ENCODE data around the gene DTNA. TPM values are rescaled to one million over a fixed set of nuclear protein-coding genes. Genes with fewer than 3 reads are reported as not detected.
"Not testable (repeated sequence)": the region's sequence is repeated elsewhere in the genome, so short reads cannot be mapped to it uniquely, and the experiment has no call there.

Gene DTNA
- total and polyA plus RNA-seq, 3 experiments from 2014 or later = not detected

DNA sequence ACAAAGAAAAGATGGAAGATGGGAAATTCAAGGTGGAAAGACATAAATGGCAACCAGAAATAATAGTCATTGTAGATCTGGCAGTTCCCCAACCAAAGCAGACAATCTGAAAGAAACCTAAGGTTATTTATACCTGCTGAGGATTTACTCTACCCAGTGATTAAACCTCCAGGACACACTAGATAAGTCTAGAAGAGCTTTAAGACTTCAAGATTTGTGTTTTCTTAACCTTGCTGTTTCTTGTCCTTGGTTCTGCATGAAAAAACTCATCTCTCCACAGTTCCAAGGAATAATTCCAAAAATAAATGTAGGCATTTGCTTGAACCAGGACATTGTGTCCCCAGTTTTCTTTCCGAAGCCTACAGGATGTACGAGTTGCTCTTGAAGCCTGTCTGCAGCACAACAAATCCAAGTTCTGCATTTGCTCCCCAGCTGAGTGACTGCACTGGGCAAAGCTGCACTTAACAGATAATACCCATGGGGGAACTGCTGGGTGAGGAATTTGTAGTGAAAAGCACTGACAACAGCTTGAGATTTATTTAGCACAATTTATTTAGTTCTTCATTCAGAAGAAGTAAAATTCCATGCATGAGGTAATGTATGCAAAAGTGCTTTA is 19.8 kb downstream of the DTNA start:
- no peaks in the 10 kb centered on the region for H3K36me3 Mint-ChIP-seq
- CTCF ChIA-PET = no interaction called here
- no peaks in the 10 kb centered on the region for H3K9me3 ChIP-seq (ENCODE audit: low read length)

GRCh38 chr18:34730774-34731173 is 20.7 kb downstream of the DTNA start:
- ChIA-PET POLR2A (no interaction called here), CTCF (no interaction called here)
- Histone ChIP-seq H3K27me3 (ENCODE audit: insufficient read depth, low read length, poor library complexity, severe bottlenecking) (no peaks in the 10 kb centered on the region), H3K36me3 (ENCODE audit: insufficient read depth, low read length) (no peaks in the 10 kb centered on the region), H3K27ac (ENCODE audit: low read depth, low read length) (no peak overlapping the region), H3K9me3 (ENCODE audit: low read length) (no peaks in the 10 kb centered on the region), H3K4me3 (ENCODE audit: low read length) (no peak overlapping the region), H3K4me1 (ENCODE audit: insufficient read depth, low read length) (no peaks in the 10 kb centered on the region)
- H3K27ac Mint-ChIP-seq = no peak overlapping the region
- DNase-seq = no peak
- no peaks in the 10 kb centered on the region for H3K36me3 Mint-ChIP-seq
- no peaks in the 10 kb centered on the region for H3K4me1 Mint-ChIP-seq
- peaks cover 0 to 3% of the 10 kb centered on the region in 2 donors for H3K27me3 Mint-ChIP-seq
- H3K9me3 Mint-ChIP-seq = peaks cover 0 to 2% (median 0%) of the 10 kb centered on the region in 5 donors
- H3K4me3 Mint-ChIP-seq = no peak overlapping the region

More for the DNA sequence above, 19.8 kb downstream of the DTNA start:
- H3K27ac Mint-ChIP-seq = no peak overlapping the region
- Histone ChIP-seq H3K36me3 (ENCODE audit: insufficient read depth, low read length) (no peaks in the 10 kb centered on the region), H3K27ac (ENCODE audit: low read depth, low read length) (no peak overlapping the region), H3K27me3 (ENCODE audit: insufficient read depth, low read length, poor library complexity, severe bottlenecking) (no peaks in the 10 kb centered on the region), H3K4me1 (ENCODE audit: insufficient read depth, low read length) (no peaks in the 10 kb centered on the region), H3K4me3 (ENCODE audit: low read length) (no peak overlapping the region)
- H3K27me3 Mint-ChIP-seq = peaks cover 0 to 3% of the 10 kb centered on the region in 2 donors
- H3K4me3 Mint-ChIP-seq = no peak overlapping the region
- POLR2A ChIA-PET = no interaction called here
- peaks cover 0 to 2% (median 0%) of the 10 kb centered on the region in 5 donors for H3K9me3 Mint-ChIP-seq
- H3K4me1 Mint-ChIP-seq = no peaks in the 10 kb centered on the region
- no peak for DNase-seq

- no peaks in the 10 kb centered on the region for H3K9me3 ChIP-seq (ENCODE audit: low read length)
- Mint-ChIP-seq H3K27me3 (peaks cover 0 to 3% of the 10 kb centered on the region in 2 donors), H3K27ac (no peak overlapping the region), H3K4me1 (no peaks in the 10 kb centered on the region), H3K36me3 (no peaks in the 10 kb centered on the region), H3K9me3 (no peaks in the 10 kb centered on the region), H3K4me3 (no peak overlapping the region)
- no peaks in the 10 kb centered on the region for H3K36me3 ChIP-seq (ENCODE audit: insufficient read depth, low read length)
- H3K27me3 ChIP-seq (ENCODE audit: insufficient read depth, low read length, poor library complexity, severe bottlenecking) = no peaks in the 10 kb centered on the region
- POLR2A ChIA-PET = no interaction called here
- H3K4me3 ChIP-seq (ENCODE audit: low read length) = no peak overlapping the region
- H3K4me1 ChIP-seq (ENCODE audit: insufficient read depth, low read length) = no peaks in the 10 kb centered on the region
- CTCF ChIA-PET = no interaction called here
- no peak for DNase-seq
- H3K27ac ChIP-seq (ENCODE audit: low read depth, low read length) = no peak overlapping the region
Measured at GRCh38 chr18:34734056-34734455, 24.0 kb downstream of the DTNA start.

- POLR2A ChIA-PET; H3K27ac Mint-ChIP-seq; H3K4me1 Mint-ChIP-seq; H3K36me3 Mint-ChIP-seq; H3K4me3 ChIP-seq (ENCODE audit: low read length); H3K4me1 ChIP-seq (ENCODE audit: insufficient read depth, low read length); H3K9me3 ChIP-seq (ENCODE audit: low read length); H3K27me3 Mint-ChIP-seq; H3K27me3 ChIP-seq (ENCODE audit: insufficient read depth, low read length, poor library complexity, severe bottlenecking); H3K4me3 Mint-ChIP-seq; H3K36me3 ChIP-seq (ENCODE audit: insufficient read depth, low read length); H3K9me3 Mint-ChIP-seq; H3K27ac ChIP-seq (ENCODE audit: low read depth, low read length); CTCF ChIA-PET; DNase-seq: not testable (repeated sequence)
Measured at GRCh38 chr18:34734526-34734925, 24.4 kb downstream of the DTNA start.

GRCh38 chr18:34738175-34738894 is 28.2 kb downstream of the DTNA start:
- H3K4me1 ChIP-seq (ENCODE audit: insufficient read depth, low read length) = no peaks in the 10 kb centered on the region
- H3K27ac ChIP-seq (ENCODE audit: low read depth, low read length) = no peak overlapping the region
- H3K27me3 Mint-ChIP-seq = peaks cover 0 to 8% of the 10 kb centered on the region in 2 donors
- no peaks in the 10 kb centered on the region for H3K36me3 ChIP-seq (ENCODE audit: insufficient read depth, low read length)
- CTCF ChIA-PET = no interaction called here
- no peaks in the 10 kb centered on the region for H3K9me3 Mint-ChIP-seq
- POLR2A ChIA-PET = no interaction called here
- H3K27ac Mint-ChIP-seq = no peak overlapping the region
- H3K4me1 Mint-ChIP-seq = no peaks in the 10 kb centered on the region
- H3K4me3 Mint-ChIP-seq = no peak overlapping the region
- no peaks in the 10 kb centered on the region for H3K36me3 Mint-ChIP-seq
- H3K27me3 ChIP-seq (ENCODE audit: insufficient read depth, low read length, poor library complexity, severe bottlenecking) = no peaks in the 10 kb centered on the region
- no peaks in the 10 kb centered on the region for H3K9me3 ChIP-seq (ENCODE audit: low read length)
- H3K4me3 ChIP-seq (ENCODE audit: low read length) = no peak overlapping the region
- DNase-seq = no peak

- peaks cover 3 to 5% of the 10 kb centered on the region in 2 donors for H3K27me3 Mint-ChIP-seq
- Histone ChIP-seq H3K4me1 (ENCODE audit: insufficient read depth, low read length) (no peaks in the 10 kb centered on the region), H3K36me3 (ENCODE audit: insufficient read depth, low read length) (no peaks in the 10 kb centered on the region), H3K4me3 (ENCODE audit: low read length) (no peak overlapping the region), H3K9me3 (ENCODE audit: low read length) (no peaks in the 10 kb centered on the region), H3K27ac (ENCODE audit: low read depth, low read length) (no peak overlapping the region), H3K27me3 (ENCODE audit: insufficient read depth, low read length, poor library complexity, severe bottlenecking) (no peaks in the 10 kb centered on the region)
- H3K4me3 Mint-ChIP-seq = no peak overlapping the region
- no peak overlapping the region for H3K27ac Mint-ChIP-seq
- no peak for DNase-seq
- POLR2A ChIA-PET = no interaction called here
- CTCF ChIA-PET = no interaction called here
- H3K36me3 Mint-ChIP-seq = no peaks in the 10 kb centered on the region
- no peaks in the 10 kb centered on the region for H3K9me3 Mint-ChIP-seq
- no peaks in the 10 kb centered on the region for H3K4me1 Mint-ChIP-seq
Measured at GRCh38 chr18:34740101-34740500, 30.0 kb downstream of the DTNA start.

DNA sequence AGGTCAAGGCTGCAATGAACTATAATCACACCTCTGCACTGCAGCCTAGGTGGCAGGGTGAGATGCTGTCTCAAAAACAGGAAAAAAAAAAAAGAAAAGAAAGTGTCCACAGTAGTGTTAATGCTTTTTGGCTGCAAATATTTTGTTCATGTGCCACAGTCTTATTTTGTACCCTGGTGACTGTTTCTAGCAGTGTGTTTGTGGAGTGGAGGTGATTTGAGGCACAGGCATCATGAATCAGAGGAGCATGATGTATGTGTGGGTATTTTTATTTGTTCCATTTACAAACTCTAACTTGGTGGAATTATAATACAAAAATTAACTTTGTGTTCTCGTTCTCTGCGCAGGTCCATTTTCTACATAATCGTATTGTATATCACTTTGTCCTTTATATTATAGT is 30.6 kb downstream of the DTNA start:
- Mint-ChIP-seq H3K4me1 (no peaks in the 10 kb centered on the region), H3K27ac (no peak overlapping the region), H3K9me3 (no peaks in the 10 kb centered on the region), H3K4me3 (no peak overlapping the region), H3K27me3 (peaks cover 3 to 5% of the 10 kb centered on the region in 2 donors), H3K36me3 (no peaks in the 10 kb centered on the region)
- DNase-seq = no peak
- H3K27me3 ChIP-seq (ENCODE audit: insufficient read depth, low read length, poor library complexity, severe bottlenecking) = no peaks in the 10 kb centered on the region
- H3K27ac ChIP-seq (ENCODE audit: low read depth, low read length) = no peak overlapping the region
- CTCF ChIA-PET = no interaction called here
- H3K4me3 ChIP-seq (ENCODE audit: low read length) = no peak overlapping the region
- no peaks in the 10 kb centered on the region for H3K4me1 ChIP-seq (ENCODE audit: insufficient read depth, low read length)
- H3K9me3 ChIP-seq (ENCODE audit: low read length) = no peaks in the 10 kb centered on the region
- H3K36me3 ChIP-seq (ENCODE audit: insufficient read depth, low read length) = no peaks in the 10 kb centered on the region
- POLR2A ChIA-PET = no interaction called here

- Histone ChIP-seq H3K4me3 (ENCODE audit: low read length) (no peak overlapping the region), H3K27ac (ENCODE audit: low read depth, low read length) (no peak overlapping the region), H3K4me1 (ENCODE audit: insufficient read depth, low read length) (no peaks in the 10 kb centered on the region), H3K27me3 (ENCODE audit: insufficient read depth, low read length, poor library complexity, severe bottlenecking) (no peaks in the 10 kb centered on the region), H3K9me3 (ENCODE audit: low read length) (no peaks in the 10 kb centered on the region), H3K36me3 (ENCODE audit: insufficient read depth, low read length) (no peaks in the 10 kb centered on the region)
- ChIA-PET POLR2A (no interaction called here), CTCF (no interaction called here)
- H3K4me1 Mint-ChIP-seq = no peaks in the 10 kb centered on the region
- peaks cover 3 to 5% of the 10 kb centered on the region in 2 donors for H3K27me3 Mint-ChIP-seq
- no peaks in the 10 kb centered on the region for H3K36me3 Mint-ChIP-seq
- H3K27ac Mint-ChIP-seq = no peak overlapping the region
- H3K9me3 Mint-ChIP-seq = no peaks in the 10 kb centered on the region
- H3K4me3 Mint-ChIP-seq = no peak overlapping the region
- DNase-seq = no peak
Measured at GRCh38 chr18:34741401-34741800, 31.3 kb downstream of the DTNA start.

Data from CD8-positive, alpha-beta memory T cell (primary cell).